Measurements from ENCODE around the gene FAAP20.

GRCh38 chr1:2210084-2210653 is 15.6 kb upstream of the FAAP20 start:
- TF ChIP-seq CTCF (IDR thresholded peaks at IDR 0.05; ENCODE audit: low read length) (no peak), EZH2 (optimal IDR thresholded peaks at IDR 0.05; ENCODE audit: low read depth, low read length) (no peak)
